SHP77 treated with DMSO at 0.1 percent for 48 hours (cell line): Measurements from ENCODE around the gene PRKAB1.

ENCODE experiments used
- DNase-seq: peaks from one replicate; lab custom pipeline; 2025; lab: John Stamatoyannopoulos, UW

The PRKAB1 gene

DNA sequence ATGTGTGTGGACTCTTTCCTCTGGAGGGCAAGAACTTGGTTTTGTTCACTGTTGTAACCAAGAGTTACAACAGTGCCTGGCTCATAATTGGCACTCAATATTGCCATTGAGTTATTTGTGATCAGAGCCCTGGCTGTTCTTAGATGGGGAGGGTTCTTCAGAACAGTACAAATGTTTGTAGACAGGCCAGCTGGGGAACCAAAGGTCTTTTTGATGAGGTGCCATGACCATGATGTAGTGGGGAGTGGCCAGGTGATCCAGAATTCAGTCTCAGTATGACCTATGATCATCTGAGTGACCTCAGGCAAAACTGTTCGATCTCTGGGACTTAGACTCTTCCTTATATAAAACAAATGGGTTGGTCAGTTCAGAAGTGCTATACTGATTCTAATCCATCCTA, 3.3 kb upstream of the PRKAB1 start:
- no peak for DNase-seq

DNA sequence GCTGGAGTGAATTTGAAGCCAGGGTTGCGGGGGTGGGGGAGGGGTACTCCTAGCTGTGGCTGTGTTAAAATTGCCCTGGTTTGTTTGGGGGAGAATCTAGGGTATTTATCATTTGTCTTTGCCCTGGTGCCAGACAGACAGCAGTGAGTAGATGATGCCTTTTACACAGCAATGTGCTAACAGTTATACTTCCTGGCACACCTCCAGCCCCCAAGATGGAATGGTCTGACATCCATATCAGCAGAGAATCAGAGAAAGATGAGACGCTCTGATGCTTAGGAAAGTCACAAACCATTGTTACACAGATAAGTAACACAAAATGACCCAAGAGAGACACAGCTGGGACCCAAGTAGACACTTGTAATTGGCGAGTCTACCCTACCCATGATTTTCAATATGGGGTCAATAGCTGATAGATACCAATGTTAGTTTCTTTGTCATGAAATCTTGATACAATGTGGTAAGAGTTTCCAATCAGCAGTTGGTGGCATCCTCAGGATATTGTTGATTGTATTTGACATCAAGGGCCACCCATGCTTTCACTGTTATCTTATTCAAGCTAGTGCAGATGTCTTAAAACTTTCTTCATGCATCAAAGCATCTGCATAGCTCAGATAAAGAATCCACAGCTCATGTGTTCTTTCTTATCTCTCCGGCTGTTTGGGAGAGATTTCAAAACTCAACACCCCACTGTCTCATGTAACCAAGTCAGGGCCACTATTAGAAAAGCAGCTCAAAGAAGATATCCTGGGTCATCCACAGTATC, 2.6 kb upstream of the PRKAB1 start:
- no peak for DNase-seq

DNA sequence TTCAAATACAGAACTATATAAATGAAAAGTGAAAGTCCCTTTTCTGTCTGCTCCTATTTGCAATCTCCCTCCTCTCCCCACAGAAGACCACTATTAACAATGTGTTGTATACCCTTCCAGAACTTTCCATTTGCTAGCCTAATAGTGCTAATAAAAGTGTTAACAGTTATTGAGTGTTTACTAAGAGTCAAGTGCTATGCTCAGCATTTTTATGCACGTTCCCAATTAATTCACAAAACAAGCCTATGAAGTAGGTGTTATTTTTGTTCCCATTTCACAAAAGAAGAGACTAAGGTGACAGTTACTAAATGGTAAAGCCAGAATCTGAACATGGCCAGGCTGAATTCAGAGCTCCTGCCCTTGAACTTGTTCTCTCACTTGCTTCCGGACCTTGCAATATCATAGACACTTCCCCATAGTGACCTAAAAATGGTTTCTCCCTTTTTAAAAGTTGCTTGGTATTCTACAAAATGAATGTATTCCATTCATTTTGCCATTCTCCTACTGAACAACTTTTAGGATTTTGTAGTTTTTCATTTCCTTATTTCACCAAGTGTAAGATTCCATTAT, 1.6 kb upstream of the PRKAB1 start:
- no peak for DNase-seq

DNA sequence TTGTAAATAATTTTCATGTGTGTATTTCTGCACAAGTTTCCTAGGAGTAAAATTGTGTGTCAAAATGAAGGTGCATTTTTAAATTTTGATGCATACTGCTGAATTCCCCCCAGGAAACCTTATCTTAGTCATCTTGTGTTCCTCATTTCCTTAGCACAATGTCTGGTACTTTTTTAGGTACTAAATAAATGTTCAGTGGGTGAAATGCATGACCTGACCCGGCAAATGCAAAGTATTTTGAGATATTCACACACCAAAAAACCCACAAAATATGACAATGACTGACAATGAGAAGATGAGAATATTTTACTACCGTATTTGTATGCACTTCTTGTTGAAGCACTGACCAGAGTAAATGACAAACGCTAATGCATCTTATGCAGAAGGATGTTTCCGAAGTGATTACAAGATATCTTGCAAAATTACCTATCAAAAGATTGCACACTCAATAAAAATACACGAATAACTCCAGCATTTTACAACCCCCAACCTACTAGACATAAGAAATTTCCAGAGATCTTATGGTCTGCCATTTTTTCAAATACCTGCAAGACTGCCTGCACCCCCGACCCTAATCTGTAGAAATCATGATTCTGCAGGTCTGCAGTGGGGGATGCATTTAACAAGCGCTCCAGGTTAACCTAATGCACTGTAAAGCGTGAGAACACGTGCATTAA, 895 bp upstream of the PRKAB1 start:
- no peak for DNase-seq

DNA sequence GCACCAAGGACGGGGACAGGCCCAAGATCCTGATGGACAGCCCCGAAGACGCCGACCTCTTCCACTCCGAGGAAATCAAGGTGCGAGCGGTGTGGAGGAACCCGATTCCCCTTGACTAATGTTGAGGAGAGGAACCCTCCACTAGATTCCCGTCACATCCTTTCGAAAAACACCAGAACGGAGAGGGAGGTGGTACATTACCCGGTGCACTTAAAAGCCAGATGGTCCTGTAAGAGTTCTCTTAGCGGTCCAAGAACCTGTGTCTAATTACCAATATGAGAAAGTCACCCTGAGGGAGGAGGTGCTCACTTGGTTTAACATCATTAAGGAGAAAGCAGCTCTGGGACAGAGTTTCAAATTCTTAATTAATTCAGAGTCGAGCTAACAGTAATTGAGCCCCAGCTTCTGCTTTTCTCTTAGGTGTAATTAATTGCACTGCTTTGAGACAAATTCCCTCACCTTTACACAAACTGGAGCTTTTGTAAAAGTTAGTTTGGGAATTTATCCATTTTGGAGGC, 450 bp downstream of the PRKAB1 start:
- DNase-seq = peak; percentile 26

DNA sequence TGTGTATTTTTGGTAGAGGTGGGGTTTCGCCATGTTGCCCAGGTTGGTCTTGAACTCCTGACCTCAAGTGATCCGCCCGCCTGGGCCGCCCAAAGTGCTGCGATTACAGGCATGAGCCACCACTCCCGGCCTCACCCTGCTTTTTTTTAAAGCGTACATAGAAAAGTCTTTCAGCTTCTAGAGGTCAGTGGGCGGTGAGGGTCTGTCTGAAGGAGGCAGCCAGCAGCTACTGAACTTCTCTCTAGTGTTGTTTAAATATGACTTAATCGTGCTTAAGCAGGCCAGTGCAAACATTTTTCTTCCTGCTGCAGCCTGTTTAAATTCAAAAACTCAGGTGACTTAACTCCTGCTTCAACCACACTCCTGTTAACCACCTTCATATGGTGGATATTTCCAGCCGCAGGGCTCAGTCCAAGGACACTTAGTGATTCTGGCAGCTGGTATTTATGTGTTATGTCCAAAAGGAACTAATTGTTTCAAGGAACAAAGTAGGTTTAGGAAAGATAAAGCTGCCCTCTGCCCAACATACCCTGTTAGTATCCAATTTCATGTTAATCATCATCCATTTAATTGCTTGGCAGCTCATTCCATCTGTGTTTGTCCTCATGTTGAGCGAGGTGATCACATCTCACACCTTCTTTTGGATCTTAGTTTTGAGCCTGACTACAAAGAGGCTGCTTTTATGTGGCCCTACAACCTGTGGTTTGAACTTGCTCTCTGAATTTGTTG, 2.0 kb downstream of the PRKAB1 start:
- DNase-seq = no peak

DNA sequence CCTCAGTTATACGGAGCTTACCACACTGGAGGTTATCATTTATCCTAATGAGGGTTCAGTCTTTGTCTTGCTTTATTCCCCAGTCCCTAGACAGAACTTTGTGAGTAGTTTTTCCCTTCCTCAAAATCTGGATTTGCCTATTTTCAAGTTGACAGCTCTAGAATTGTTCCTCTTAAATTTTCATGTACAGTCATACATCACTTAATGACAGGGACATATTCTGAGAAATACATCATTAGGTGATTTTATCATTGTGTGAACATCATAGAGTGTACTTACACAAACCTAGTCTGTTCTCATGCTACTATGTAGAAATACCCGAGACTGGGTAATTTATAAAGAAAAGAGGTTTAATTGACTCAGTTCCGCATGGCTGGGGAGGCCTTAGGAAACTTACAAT, 3.1 kb downstream of the PRKAB1 start:
- no peak for DNase-seq

DNA sequence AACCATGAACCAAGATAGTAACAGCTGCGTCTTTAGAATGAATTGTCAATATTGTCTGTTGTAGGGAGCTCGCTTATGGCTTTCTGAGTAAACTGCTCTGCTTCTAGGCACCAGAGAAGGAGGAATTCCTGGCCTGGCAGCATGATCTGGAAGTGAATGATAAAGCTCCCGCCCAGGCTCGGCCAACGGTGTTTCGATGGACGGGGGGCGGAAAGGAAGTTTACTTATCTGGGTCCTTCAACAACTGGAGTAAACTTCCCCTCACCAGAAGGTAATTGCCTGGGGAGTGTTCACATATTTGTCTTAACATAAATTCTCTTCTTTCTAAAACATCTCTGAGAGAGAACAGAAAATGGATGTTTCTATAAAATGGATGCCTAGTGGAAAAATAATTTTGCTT, 4.3 kb downstream of the PRKAB1 start:
- no peak for DNase-seq

DNA sequence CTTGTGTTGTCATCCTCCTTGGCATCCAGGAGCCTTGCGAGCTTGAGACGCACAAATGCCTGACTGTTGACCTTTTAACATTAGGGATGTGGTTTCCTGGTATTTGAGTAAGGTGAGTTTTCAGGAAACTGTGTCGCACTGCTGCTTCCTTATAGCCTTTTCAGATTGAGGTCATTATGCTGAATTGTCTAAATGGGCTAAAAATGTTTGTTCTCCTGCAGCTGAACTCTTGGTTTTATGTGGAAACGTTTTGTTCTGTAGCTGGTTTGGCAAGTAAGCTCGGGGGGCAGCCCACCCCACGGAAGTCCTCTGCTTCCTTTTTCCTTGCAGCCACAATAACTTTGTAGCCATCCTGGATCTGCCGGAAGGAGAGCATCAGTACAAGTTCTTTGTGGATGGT, 5.7 kb downstream of the PRKAB1 start:
- no peak for DNase-seq

DNA sequence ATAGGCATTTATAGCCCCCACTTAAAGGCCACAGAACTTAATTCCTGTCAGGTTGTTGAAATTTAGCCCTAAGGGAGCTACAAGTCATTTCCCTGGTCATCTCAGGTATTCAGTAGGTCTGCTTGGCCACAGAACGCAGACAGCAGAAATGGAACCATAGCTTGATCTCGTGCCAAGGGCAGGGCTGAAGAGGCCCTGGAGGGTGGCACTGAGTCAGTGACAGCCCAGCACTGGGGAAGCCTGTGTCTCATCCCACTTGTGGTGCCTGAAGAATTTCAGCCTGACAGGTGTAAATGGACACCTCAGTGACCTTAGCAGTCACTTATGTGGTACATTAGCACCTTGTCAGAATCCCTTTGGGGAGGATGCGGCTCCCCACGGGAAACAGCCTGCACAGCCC, 6.6 kb downstream of the PRKAB1 start:
- DNase-seq = no peak

DNA sequence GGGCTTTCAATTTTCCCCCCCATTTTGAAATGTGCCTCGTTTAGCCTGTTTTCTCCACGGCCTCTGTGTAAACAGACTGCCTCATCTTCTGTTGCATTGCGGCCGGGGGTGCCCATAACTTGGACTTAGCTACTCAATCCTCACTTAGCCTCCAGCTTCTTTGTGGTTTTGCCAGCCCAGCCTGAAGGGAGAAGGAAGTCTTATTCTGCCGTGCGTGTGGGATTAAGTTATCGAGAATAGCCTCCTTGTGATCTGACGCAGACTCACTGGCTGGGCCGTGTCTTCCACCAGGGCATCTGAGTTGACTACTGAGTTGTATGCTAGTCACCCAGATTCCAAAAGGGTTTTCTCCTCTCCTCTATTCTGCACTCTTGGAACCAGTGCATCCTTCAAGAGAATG, 8.1 kb downstream of the PRKAB1 start:
- no peak for DNase-seq

DNA sequence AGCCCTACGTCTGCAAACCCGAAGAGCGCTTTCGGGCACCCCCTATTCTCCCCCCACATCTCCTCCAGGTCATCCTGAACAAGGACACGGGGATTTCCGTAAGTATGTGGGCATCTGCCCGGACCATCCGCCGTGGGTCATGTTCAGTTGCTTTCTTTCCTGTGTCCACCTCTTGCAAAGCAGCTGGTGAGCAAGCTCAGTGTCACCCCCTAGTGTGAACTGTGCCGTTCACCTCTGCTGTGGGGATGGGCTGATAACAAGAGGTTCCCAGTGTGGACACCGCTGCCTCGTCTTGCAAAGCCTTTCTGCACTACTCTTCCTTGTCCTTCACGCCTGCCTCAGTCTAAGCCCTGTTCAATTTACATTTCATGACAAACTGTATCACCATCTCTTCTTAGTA, 8.6 kb downstream of the PRKAB1 start:
- no peak for DNase-seq

DNA sequence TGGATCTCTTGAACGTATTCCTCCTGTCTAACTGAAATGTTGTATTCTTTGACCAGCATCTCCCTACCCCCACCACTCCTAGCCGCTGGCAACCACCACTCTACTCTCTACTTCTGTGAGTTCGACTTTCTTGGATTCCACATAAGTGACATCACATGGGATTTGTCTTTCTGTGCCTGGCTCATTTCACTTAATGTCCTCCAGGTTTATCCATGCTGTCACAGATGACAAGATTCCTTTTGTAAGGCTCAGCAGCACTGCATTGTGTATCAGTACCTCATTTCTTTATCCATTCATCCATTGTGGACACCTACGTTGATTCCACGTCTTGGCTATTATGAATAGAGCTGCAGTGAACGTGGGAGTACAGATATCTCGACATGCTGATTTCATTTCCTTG, 10.5 kb downstream of the PRKAB1 start:
- no peak for DNase-seq

DNA sequence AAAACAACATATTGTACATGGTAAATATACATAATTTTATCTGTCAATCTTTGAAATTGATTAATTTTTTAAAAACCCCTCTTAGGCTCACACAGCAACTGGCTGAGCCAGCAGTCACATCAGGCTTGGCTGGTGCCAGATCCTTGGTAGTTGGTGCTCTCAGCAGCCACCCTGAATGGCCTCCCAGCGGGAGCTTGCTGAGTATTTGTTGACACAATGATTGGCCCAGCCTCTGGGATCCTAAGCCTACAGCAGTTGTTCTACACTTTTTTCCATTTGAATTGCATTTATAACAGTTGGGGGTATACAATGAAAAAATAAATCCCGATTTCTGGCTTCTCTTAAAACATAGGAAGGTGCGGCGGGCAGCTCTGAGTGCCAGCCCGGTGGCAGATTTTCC, 11.1 kb downstream of the PRKAB1 start:
- no peak for DNase-seq

DNA sequence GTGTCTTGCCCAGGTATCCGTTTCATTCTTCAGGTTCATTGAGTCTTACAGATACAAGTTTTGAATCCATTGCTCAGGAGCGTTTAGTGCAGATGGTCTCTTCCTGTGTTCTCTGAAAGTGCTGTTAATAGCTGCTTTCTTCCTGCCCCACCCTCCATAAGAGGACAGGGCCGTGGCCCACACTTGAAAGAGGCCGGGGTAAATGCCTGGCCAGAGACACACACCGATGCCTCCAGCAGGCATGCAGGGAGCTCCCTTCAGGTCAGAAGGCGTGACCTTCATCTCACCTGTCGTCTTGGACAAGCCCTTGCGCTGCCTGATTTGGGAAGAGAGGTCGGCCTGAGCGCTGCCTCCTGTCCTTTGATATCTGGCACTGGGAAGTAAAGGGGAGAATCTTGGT, 11.6 kb downstream of the PRKAB1 start:
- DNase-seq = no peak

DNA sequence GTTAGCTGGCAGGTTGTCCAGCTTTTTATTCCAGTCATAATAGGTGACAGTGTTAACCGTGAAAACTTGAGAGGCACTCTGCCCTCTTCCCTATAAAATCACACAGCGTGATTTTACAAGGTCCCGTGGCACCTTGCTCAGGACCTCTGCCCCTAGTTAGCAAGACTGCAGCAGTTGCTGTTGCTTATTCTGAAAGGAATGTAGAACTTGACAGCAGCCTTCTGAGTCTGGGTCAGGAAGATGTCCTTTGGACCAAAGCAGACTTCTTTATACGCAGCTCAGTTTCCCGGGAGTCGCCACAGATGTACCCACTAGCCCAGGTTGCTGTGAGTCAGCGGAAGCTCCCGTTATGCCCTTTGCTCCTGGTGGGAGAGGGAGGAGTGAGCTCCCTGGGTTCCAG, 13.2 kb downstream of the PRKAB1 start:
- no peak for DNase-seq

DNA sequence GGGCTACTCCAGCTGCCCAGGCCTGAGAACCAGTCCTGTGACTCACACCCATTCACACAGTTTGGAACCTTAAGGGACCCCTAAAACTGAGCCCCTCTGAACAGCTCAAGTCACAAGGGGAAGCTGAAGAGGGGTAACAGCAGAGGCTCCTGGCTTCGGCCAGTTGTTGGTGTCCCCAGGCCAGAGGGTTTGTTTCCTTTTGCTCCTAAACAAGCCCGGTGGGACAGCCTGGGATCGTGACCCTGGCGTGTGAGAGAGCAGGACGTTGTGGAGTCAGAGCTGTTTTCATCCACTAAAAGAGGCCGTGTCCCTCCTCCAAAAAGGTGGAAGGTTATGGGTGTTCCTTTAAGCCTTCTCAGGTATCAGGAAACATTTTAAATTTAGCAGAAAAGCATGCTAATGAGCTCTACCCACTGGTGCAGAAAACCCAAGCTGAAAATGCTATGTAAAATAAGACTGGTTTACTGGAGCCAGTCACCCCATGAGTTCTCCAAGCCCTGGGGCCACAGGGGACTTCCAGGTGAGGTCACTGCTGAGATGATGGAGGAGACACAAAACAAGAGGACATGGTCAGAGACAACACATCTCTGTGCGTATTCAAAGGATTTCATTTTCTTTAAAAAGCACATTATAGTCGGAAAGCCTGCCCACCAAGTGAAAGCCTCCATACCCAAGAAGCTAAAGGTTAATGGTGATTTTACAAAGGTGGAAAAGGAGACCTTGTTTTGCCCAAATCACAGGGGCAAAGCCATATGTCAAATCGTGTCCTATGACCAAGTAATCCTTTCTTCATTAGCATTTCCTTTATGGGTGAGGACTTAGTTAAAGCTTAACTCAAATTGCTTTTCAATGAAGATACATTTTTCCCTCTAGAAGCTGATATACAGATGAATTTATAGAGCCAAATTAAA, 14.1 kb downstream of the PRKAB1 start:
- DNase-seq = no peak

DNA sequence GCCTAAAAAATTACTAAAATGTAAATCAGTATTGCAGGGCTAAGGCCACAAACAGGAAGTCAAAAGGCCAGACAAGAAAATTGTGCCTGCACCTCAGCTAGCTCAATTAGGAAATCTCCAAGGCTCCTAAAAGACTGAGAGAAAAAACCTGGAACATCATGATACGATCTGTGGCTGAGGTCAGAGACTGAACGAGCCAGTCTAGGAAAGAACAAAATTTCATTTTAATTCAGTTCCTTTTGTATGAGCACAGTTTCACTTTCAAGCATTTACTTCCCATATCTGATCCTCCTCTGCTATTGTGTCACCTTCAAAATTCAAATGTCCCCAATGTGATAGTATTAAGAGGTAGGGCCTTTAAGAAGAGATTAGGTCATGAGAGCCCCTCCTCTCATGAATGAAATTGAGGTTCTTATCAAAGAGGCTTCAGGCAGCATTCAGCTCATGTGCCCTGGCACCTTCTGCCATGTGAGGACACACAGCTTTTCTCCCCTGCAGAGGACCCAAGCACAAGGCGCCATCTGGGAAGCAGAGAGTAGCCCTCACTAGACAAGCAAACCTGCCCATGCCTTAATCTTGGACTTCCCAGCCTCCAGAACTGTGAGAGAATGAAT, 14.8 kb downstream of the PRKAB1 start:
- no peak for DNase-seq

DNA sequence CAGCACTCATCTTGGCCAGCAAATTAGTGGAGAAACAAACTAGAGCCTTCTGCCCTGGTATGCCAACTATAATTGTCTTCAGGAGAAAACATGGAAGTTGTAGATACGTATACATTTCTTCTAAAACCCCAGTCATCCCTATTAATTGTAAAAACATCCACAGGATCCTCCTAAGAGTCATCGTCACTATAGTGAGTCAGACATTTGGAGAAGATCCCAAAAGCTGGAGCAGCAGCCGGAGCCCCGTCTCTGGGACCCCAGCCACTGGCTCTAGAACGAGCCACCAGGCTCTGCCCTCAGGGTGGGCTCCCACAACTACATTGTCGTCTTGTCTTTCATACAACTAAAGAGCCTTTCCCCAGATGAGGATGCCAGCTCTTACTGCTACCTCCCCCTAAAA, 15.5 kb downstream of the PRKAB1 start:
- DNase-seq = no peak

DNA sequence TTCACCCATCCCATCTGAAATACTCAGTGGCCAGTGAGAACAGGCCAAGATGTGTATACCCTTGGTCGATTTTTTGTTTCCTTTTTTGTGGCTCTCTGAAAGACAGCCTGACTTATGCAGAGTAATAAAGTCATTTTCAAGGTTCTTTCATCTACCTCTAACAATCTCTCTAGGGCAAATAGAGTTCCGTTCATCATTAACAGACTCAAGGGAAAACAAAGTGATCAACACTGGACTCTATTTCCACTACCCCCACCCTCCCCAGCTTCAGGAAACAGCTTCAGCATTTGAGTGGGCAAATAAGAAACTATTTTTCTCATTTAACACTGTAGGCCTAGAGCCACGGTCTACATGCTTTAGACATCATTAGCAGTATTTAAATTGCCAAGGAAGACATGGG, 15.9 kb downstream of the PRKAB1 start:
- DNase-seq = no peak

DNA sequence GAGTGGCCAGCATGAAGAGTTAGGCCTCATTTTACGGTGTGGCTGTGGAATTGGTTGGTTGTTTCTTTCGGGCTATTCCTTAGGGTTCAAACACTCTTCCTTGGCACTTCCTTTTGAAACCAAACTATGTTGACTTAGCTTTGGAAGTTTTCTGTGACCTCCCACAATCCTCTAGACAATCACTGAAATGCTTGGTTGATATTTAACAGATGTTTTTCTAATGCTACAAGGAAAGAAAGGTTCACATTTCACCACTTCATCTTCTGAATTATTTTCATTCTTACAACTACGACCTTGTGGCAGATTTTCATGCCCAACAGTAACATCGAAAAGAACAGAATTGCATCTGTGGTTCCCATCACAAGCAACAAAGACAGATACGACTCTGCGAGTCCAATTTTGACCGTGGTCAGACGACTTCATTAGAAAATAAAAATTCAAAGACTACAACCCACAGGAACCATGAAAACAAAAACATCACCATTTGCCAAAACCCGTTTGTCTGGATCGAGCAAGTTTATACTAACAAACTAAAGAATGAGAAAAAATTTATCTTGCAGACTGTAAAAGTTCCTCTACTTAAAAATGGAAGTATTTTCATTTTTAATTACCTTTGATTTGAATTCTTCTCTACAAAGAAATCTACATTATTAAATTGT, 16.9 kb downstream of the PRKAB1 start:
- no peak for DNase-seq
